Measurements from ENCODE around the gene C11orf91. TPM values are rescaled to one million over a fixed set of nuclear protein-coding genes. Genes with fewer than 3 reads are reported as not detected.
"Not testable (repeated sequence)": the region's sequence is repeated elsewhere in the genome, so short reads cannot be mapped to it uniquely, and the experiment has no call there.

Gene C11orf91
- total and polyA plus RNA-seq, 2 donors (not counting 1 experiment from before 2014, with no cell fraction given), result 0.12 TPM; not detected in 1

DNA sequence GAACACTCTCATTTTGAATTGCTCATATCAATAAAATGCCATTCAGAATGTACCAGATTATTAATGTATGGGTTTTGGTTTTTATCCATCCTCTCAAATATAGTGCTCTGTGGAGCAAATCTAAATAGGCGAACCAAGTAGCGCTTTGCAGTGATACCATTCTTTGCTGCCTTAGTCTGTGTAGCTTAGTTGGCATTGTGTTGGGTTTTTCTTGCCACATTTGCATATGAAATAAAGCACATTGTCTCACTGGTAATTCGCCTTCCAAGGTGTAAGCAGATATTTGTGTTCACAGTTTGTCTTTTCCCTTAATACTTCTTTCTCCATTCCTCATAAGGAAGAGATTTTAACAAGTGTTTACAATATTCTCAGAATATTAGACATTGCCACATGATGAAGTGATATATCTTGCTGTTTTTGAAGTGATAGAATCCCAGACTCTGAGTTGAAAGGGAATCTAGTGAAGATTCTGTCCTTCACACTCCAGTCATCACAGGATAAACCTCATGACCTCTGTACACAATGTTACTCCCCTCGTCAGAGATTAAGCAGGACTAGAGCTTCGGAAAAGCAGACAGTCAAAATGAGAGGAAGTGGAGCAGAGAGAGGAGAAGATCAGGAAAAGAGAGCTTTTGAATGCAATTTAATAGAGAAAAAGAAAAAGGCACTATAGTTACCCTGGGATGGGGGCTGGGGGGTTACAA lies 16.5 kb downstream of the C11orf91 start:
- H3K4me1 ChIP-seq (ENCODE audit: control insufficient read depth, extremely low read depth, insufficient read depth, low read length), result peaks cover 5% of the 10 kb centered on the region
- no peaks in the 10 kb centered on the region for H3K79me2 ChIP-seq (ENCODE audit: control insufficient read depth, insufficient read depth, low read length)
- TF ChIP-seq EZH2 (IDR thresholded peaks at IDR 0.05; ENCODE audit: low read length, missing control alignments), result no peak
- TF ChIP-seq, protein P1, sequence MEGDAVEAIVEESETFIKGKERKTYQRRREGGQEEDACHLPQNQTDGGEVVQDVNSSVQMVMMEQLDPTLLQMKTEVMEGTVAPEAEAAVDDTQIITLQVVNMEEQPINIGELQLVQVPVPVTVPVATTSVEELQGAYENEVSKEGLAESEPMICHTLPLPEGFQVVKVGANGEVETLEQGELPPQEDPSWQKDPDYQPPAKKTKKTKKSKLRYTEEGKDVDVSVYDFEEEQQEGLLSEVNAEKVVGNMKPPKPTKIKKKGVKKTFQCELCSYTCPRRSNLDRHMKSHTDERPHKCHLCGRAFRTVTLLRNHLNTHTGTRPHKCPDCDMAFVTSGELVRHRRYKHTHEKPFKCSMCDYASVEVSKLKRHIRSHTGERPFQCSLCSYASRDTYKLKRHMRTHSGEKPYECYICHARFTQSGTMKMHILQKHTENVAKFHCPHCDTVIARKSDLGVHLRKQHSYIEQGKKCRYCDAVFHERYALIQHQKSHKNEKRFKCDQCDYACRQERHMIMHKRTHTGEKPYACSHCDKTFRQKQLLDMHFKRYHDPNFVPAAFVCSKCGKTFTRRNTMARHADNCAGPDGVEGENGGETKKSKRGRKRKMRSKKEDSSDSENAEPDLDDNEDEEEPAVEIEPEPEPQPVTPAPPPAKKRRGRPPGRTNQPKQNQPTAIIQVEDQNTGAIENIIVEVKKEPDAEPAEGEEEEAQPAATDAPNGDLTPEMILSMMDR (conservative IDR thresholded peaks at IDR 0.05 in 1 of 2, IDR thresholded peaks at IDR 0.05 in 1 of 2; ENCODE audit: low read depth in 1 of 2, low read length in 2 of 2), result no peak
- no peak overlapping the region for H3K4me2 ChIP-seq (ENCODE audit: extremely low read depth, insufficient read depth, low read length)
- H3K27me3 ChIP-seq (ENCODE audit: control insufficient read depth, insufficient read depth, low read length), result no peaks in the 10 kb centered on the region
- H3K4me3 ChIP-seq (replicated peaks in 1 of 4; ENCODE audit: control extremely low read depth in 1 of 4, insufficient read depth in 1 of 4, low read depth in 3 of 4, low read length in 4 of 4), result no peak overlapping the region
- H4K20me1 ChIP-seq (ENCODE audit: control insufficient read depth, extremely low read depth, insufficient read depth, low read length), result no peaks in the 10 kb centered on the region
- no peak overlapping the region for H3K27ac ChIP-seq (ENCODE audit: insufficient read depth, low read length)
- H3K36me3 ChIP-seq (ENCODE audit: control insufficient read depth, insufficient read depth, low read length), result no peaks in the 10 kb centered on the region
- no peak overlapping the region for H3K9ac ChIP-seq (ENCODE audit: insufficient read depth, low read length)
- H2AFZ ChIP-seq (ENCODE audit: low read length), result no peak overlapping the region
- no peaks in the 10 kb centered on the region for H3K9me3 ChIP-seq (ENCODE audit: control insufficient read depth, insufficient read depth, low read depth, low read length)
- no peak for DNase-seq (ENCODE audit: low read depth in 2 of 2)

DNA sequence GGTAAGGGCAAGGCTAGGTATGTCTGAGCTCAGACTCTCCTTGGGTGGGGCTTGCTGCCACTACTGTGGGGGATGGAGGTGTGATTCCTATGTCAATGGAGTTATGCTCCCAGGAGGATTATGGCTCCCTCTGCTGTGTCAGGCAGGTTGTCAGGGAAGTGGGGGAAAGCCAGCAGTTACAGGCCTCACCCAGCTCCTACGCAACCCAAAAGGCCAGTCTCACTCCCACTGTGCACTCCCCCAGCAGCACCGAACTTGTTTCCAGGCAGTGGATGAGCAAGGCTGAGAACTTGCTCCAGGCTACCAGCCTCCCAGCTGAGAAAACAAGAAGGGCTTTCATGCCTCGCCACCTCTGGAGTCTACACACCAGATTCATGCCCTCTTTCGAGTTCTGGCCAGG lies 18.2 kb downstream of the C11orf91 start:
- Histone ChIP-seq H2AFZ (ENCODE audit: low read length) (no peak overlapping the region), H4K20me1 (ENCODE audit: control insufficient read depth, extremely low read depth, insufficient read depth, low read length) (no peaks in the 10 kb centered on the region), H3K79me2 (ENCODE audit: control insufficient read depth, insufficient read depth, low read length) (no peaks in the 10 kb centered on the region), H3K36me3 (ENCODE audit: control insufficient read depth, insufficient read depth, low read length) (no peaks in the 10 kb centered on the region), H3K9ac (ENCODE audit: insufficient read depth, low read length) (no peak overlapping the region), H3K9me3 (ENCODE audit: control insufficient read depth, insufficient read depth, low read depth, low read length) (no peaks in the 10 kb centered on the region), H3K27ac (ENCODE audit: insufficient read depth, low read length) (no peak overlapping the region), H3K4me2 (ENCODE audit: extremely low read depth, insufficient read depth, low read length) (no peak overlapping the region), H3K4me1 (ENCODE audit: control insufficient read depth, extremely low read depth, insufficient read depth, low read length) (no peaks in the 10 kb centered on the region), H3K27me3 (ENCODE audit: control insufficient read depth, insufficient read depth, low read length) (no peaks in the 10 kb centered on the region), H3K4me3 (replicated peaks in 1 of 4; ENCODE audit: control extremely low read depth in 1 of 4, insufficient read depth in 1 of 4, low read depth in 3 of 4, low read length in 4 of 4) (no peak overlapping the region)
- DNase-seq (ENCODE audit: low read depth in 2 of 2), result no peak
- no peak for TF ChIP-seq EZH2 (IDR thresholded peaks at IDR 0.05; ENCODE audit: low read length, missing control alignments)
- TF ChIP-seq, protein P1 (conservative IDR thresholded peaks at IDR 0.05 in 1 of 2, IDR thresholded peaks at IDR 0.05 in 1 of 2; ENCODE audit: low read depth in 1 of 2, low read length in 2 of 2), result peak in 1 of 2 donors; percentile 7

DNA sequence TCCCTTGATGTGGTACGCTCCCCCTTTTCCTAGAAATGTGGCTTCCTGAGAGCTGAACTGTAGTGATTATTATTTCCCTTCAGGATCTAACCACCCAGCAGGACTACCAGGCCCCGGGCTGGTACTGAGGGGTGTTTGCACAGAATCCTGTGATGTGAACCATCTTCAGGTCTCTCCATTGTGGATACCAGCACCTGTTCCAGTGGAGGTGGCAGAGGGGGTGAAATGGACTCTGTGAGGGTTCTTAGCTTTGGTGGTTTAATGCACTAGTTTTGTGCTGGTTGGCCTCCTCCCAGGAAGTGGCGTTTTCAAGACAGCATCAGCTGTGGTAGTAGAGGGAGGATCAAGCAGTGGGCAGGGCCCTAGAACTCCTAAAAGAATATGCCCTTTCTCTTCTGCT lies 18.6 kb downstream of the C11orf91 start:
- Histone ChIP-seq H3K9ac (ENCODE audit: insufficient read depth, low read length) (no peak overlapping the region), H4K20me1 (ENCODE audit: control insufficient read depth, extremely low read depth, insufficient read depth, low read length) (no peaks in the 10 kb centered on the region), H3K4me3 (replicated peaks in 1 of 4; ENCODE audit: control extremely low read depth in 1 of 4, insufficient read depth in 1 of 4, low read depth in 3 of 4, low read length in 4 of 4) (no peak overlapping the region), H3K4me2 (ENCODE audit: extremely low read depth, insufficient read depth, low read length) (no peak overlapping the region), H3K27me3 (ENCODE audit: control insufficient read depth, insufficient read depth, low read length) (no peaks in the 10 kb centered on the region), H3K79me2 (ENCODE audit: control insufficient read depth, insufficient read depth, low read length) (no peaks in the 10 kb centered on the region), H3K4me1 (ENCODE audit: control insufficient read depth, extremely low read depth, insufficient read depth, low read length) (no peaks in the 10 kb centered on the region), H3K9me3 (ENCODE audit: control insufficient read depth, insufficient read depth, low read depth, low read length) (no peaks in the 10 kb centered on the region), H3K27ac (ENCODE audit: insufficient read depth, low read length) (no peak overlapping the region), H3K36me3 (ENCODE audit: control insufficient read depth, insufficient read depth, low read length) (no peaks in the 10 kb centered on the region), H2AFZ (ENCODE audit: low read length) (no peak overlapping the region)
- no peak for TF ChIP-seq EZH2 (IDR thresholded peaks at IDR 0.05; ENCODE audit: low read length, missing control alignments)
- DNase-seq (ENCODE audit: low read depth in 2 of 2), result no peak

DNA sequence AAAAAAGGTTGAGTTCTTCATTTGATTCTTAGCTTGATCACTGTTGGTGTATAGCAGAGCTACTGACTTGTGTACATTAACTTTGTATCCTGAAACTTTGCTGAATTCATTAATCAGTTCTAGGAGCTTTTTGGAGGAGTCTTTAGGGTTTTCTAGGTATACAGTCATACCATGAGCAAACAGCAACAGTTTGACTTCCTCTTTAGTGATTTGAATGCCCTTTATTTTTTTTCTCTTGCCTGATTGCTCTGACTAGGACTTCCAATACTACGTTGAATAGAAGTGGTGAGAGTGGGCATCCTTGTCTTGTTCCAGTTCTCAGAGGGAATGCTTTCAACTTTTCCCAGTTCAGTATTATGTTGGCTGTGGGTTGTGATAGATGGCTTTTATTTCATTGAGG lies 22.0 kb downstream of the C11orf91 start:
- H3K4me1 ChIP-seq (ENCODE audit: control insufficient read depth, extremely low read depth, insufficient read depth, low read length); H2AFZ ChIP-seq (ENCODE audit: low read length); H3K27ac ChIP-seq (ENCODE audit: insufficient read depth, low read length); H4K20me1 ChIP-seq (ENCODE audit: control insufficient read depth, extremely low read depth, insufficient read depth, low read length); H3K4me3 ChIP-seq (replicated peaks in 1 of 4; ENCODE audit: control extremely low read depth in 1 of 4, insufficient read depth in 1 of 4, low read depth in 3 of 4, low read length in 4 of 4); DNase-seq (ENCODE audit: low read depth in 2 of 2); H3K9me3 ChIP-seq (ENCODE audit: control insufficient read depth, insufficient read depth, low read depth, low read length); H3K9ac ChIP-seq (ENCODE audit: insufficient read depth, low read length); H3K79me2 ChIP-seq (ENCODE audit: control insufficient read depth, insufficient read depth, low read length); H3K4me2 ChIP-seq (ENCODE audit: extremely low read depth, insufficient read depth, low read length); H3K27me3 ChIP-seq (ENCODE audit: control insufficient read depth, insufficient read depth, low read length); H3K36me3 ChIP-seq (ENCODE audit: control insufficient read depth, insufficient read depth, low read length): not testable (repeated sequence)

Data from fibroblast of lung (primary cell).